Stimulated activated CD4-positive, alpha-beta T cell treated with anti-CD3 and anti-CD28 coated beads, Interleukin-1b, Interleukin-23, amount 100 ng/mL, for 4 hours (primary cell): Measurements from ENCODE around the gene CDH8.

Experiments used
- DNase-seq, 2 donors: peaks; one replicate each; pipeline ENCODE4 v3.0.0-alpha.2; 2020; ENCODE audit warnings: low read depth in 2 of 2

CDH8 gene

GRCh38 chr16:61644736-61645135 is 391.5 kb downstream of the CDH8 start:
- no peak for DNase-seq

GRCh38 chr16:61617219-61617783 is 418.9 kb downstream of the CDH8 start:
- DNase-seq, result no peak

- no peak for DNase-seq
Measured at GRCh38 chr16:61616088-61616487, 420.1 kb downstream of the CDH8 start.

GRCh38 chr16:61611847-61612491 is 424.3 kb downstream of the CDH8 start:
- DNase-seq, result no peak

- DNase-seq, result no peak
Measured at GRCh38 chr16:61606581-61606980, 429.7 kb downstream of the CDH8 start.
